ENCODE data around the gene ATP5F1B. TPM values are rescaled to one million over a fixed set of nuclear protein-coding genes. Genes with fewer than 3 reads are reported as not detected.
A peak's percentile ranks its signal among the peaks of the same experiment; 100 is the strongest.

ATP5F1B gene
- total and polyA plus RNA-seq, 9 of the 15 experiments (the other 6 are each of a cell fraction or from before 2014, with no cell fraction given) = 908 to 3,125 (median 1,482) TPM

DNA sequence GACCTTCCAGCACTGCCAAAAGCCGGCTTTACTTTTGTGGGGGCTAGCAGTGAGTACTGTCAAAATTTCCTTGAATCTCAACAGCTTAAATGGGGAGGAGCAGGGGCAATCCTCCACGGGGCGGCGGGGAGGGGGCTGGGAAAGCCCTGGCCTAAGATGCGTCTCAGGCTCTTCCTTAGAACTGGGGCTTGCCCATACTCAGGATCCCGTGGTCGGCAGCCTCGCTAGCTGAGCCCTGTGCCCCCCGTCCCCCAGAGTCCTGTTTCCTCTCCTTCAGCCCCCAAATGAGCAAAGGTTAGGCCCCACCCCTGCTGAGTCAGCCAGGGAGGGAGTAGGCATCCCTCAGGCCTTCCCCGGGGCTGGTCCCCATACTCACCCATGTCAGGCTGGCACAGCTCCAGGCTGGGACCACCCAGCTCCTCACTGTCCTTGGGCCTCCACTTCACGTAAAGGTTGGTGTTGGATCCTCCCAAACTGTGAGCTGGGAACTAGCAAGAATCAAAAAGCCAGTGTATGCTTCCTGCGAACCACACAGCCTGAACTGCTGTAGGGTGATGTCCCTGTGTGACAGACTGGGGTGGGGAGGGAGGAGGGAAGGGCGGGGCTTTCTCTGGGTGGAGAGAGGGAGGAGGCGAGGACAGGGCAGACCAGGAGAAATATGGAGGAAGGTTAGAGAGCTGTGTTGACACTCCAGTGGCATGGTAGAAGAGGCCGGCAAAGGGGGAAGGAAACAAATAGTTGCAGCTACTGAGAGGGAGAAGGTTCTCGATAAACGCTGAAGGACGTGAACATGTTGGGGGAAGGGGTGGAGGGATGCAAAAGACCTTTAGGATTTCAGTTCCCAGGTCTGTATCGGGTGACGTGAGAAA is 9.7 kb downstream of the ATP5F1B start (continued):
- TF ChIP-seq SAP30 (IDR thresholded peaks at IDR 0.05; ENCODE audit: borderline replicate concordance, insufficient read depth, low read depth, low read length, poor library complexity, severe bottlenecking) (no peak), ESRRA (IDR thresholded peaks at IDR 0.05; ENCODE audit: borderline replicate concordance, low read depth) (no peak), KAT2B (IDR thresholded peaks at IDR 0.05; ENCODE audit: low read depth, low read length) (no peak), ILF3 (IDR thresholded peaks at IDR 0.05; ENCODE audit: borderline replicate concordance) (no peak), SMARCC2 (IDR thresholded peaks at IDR 0.05; ENCODE audit: low read depth) (no peak), NONO (IDR thresholded peaks at IDR 0.05; ENCODE audit: low read depth in 2 of 2, low read length in 1 of 2) (no peak; a peak in 1 of 4 replicates), SMARCA5 (IDR thresholded peaks at IDR 0.05) (0 out of 2 replicates have a peak, but pooled peaks have one; percentile 39), ZNF282 (CRISPR knock-in tag; IDR thresholded peaks at IDR 0.05) (no peak), EWSR1 (IDR thresholded peaks at IDR 0.05; ENCODE audit: borderline replicate concordance, low read depth, partially characterized antibody) (no peak), PURB (CRISPR knock-in tag; IDR thresholded peaks at IDR 0.05; ENCODE audit: low read depth) (no peak), KLF13 (tag; IDR thresholded peaks at IDR 0.05; ENCODE audit: borderline replicate concordance, low read depth) (no peak), ZNF184 (CRISPR knock-in tag; IDR thresholded peaks at IDR 0.05) (no peak), TOE1 (IDR thresholded peaks at IDR 0.05; ENCODE audit: borderline replicate concordance) (0 out of 2 replicates have a peak, but pooled peaks have one; percentile 20), TOE1 (CRISPR knock-in tag; IDR thresholded peaks at IDR 0.05; ENCODE audit: borderline replicate concordance, low read depth) (no peak), FOXA1 (IDR thresholded peaks at IDR 0.05; ENCODE audit: borderline replicate concordance) (no peak), CSDE1 (IDR thresholded peaks at IDR 0.05) (no peak), DPF2 (IDR thresholded peaks at IDR 0.05) (peak; percentile 58; the same call in 1 of the 2 replicates), SNRNP70 (optimal IDR thresholded peaks at IDR 0.05; ENCODE audit: low read depth, low read length) (no peak)
- TF ChIP-seq, protein P1, sequence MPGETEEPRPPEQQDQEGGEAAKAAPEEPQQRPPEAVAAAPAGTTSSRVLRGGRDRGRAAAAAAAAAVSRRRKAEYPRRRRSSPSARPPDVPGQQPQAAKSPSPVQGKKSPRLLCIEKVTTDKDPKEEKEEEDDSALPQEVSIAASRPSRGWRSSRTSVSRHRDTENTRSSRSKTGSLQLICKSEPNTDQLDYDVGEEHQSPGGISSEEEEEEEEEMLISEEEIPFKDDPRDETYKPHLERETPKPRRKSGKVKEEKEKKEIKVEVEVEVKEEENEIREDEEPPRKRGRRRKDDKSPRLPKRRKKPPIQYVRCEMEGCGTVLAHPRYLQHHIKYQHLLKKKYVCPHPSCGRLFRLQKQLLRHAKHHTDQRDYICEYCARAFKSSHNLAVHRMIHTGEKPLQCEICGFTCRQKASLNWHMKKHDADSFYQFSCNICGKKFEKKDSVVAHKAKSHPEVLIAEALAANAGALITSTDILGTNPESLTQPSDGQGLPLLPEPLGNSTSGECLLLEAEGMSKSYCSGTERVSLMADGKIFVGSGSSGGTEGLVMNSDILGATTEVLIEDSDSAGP (CRISPR knock-in tag; IDR thresholded peaks at IDR 0.05) = 0 out of 2 replicates have a peak, but pooled peaks have one; percentile 9
- TF ChIP-seq, protein P2, sequence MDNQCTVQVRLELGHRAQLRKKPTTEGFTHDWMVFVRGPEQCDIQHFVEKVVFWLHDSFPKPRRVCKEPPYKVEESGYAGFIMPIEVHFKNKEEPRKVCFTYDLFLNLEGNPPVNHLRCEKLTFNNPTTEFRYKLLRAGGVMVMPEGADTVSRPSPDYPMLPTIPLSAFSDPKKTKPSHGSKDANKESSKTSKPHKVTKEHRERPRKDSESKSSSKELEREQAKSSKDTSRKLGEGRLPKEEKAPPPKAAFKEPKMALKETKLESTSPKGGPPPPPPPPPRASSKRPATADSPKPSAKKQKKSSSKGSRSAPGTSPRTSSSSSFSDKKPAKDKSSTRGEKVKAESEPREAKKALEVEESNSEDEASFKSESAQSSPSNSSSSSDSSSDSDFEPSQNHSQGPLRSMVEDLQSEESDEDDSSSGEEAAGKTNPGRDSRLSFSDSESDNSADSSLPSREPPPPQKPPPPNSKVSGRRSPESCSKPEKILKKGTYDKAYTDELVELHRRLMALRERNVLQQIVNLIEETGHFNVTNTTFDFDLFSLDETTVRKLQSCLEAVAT (IDR thresholded peaks at IDR 0.05) = peak; percentile 36 to 78; a peak in 3 of 4 replicates
- TF ChIP-seq, protein P3, sequence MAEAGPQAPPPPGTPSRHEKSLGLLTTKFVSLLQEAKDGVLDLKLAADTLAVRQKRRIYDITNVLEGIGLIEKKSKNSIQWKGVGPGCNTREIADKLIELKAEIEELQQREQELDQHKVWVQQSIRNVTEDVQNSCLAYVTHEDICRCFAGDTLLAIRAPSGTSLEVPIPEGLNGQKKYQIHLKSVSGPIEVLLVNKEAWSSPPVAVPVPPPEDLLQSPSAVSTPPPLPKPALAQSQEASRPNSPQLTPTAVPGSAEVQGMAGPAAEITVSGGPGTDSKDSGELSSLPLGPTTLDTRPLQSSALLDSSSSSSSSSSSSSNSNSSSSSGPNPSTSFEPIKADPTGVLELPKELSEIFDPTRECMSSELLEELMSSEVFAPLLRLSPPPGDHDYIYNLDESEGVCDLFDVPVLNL (CRISPR knock-in tag; IDR thresholded peaks at IDR 0.05; ENCODE audit: low read depth) = no peak
- TF ChIP-seq, protein P4, sequence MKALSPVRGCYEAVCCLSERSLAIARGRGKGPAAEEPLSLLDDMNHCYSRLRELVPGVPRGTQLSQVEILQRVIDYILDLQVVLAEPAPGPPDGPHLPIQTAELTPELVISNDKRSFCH (CRISPR knock-in tag; IDR thresholded peaks at IDR 0.05) = no peak
- TF ChIP-seq, protein P4 (tag; IDR thresholded peaks at IDR 0.05) = no peak
